GM20000 (cell line): ENCODE data around the gene LCAT.

Experiments
- DNase-seq: peaks from one replicate; pipeline ENCODE4 v3.0.0; 2012; ENCODE audit warnings: low spot score
- CTCF ChIP-seq: IDR thresholded peaks from 2 replicates; pipeline ENCODE4 v1.5.1; 2012; ENCODE audit warnings: mild to moderate bottlenecking, control low read depth; ENCODE audit errors: extremely low read depth, missing control alignments

Gene LCAT, protein sequence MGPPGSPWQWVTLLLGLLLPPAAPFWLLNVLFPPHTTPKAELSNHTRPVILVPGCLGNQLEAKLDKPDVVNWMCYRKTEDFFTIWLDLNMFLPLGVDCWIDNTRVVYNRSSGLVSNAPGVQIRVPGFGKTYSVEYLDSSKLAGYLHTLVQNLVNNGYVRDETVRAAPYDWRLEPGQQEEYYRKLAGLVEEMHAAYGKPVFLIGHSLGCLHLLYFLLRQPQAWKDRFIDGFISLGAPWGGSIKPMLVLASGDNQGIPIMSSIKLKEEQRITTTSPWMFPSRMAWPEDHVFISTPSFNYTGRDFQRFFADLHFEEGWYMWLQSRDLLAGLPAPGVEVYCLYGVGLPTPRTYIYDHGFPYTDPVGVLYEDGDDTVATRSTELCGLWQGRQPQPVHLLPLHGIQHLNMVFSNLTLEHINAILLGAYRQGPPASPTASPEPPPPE

DNA sequence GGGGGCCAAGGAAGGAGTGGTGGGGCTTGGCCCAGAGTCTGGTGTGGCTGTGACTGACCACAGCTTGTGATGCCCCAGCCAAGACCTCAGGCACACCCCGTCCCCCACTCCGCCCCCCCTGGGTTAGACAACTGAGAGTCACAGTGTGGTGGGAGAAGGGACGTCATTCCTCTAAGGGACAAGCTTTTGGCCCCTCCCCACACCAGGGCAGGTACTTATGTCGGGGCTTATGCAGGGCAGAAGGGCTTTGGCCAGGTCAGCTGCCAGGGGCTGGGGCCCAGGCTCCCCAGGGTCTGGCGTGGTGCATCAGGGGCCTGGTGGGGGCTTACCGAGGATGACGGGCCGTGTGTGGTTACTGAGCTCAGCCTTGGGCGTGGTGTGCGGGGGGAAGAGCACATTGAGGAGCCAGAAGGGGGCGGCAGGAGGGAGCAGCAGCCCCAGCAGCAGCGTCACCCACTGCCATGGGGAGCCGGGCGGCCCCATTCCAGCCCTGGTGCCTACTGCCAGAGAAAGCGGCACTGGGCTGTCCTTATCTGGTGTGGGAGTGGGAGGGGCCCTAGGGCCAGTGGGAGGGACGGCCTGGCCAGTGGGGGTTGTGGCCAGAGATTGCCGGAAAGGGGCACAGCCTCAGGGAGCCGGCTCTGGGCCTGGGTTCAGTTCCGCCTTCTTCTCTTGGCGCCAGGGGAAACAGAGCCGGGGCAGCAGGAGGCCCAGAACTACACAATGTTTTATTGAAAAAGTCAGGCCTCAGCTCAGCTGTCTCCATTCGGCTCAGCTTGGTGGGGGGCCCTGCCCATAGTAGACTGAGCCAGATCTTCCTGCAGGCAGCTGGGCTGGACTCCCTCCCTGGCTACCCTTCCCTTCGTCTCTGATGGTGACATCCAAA, at the start of gene LCAT:
Gene LCAT (minus strand): TSS at position 502 of the 886 bp plus-strand sequence. CDS start 19 bp downstream, at position 483.
- DNase-seq: no peak
- no peak for TF ChIP-seq CTCF

DNA sequence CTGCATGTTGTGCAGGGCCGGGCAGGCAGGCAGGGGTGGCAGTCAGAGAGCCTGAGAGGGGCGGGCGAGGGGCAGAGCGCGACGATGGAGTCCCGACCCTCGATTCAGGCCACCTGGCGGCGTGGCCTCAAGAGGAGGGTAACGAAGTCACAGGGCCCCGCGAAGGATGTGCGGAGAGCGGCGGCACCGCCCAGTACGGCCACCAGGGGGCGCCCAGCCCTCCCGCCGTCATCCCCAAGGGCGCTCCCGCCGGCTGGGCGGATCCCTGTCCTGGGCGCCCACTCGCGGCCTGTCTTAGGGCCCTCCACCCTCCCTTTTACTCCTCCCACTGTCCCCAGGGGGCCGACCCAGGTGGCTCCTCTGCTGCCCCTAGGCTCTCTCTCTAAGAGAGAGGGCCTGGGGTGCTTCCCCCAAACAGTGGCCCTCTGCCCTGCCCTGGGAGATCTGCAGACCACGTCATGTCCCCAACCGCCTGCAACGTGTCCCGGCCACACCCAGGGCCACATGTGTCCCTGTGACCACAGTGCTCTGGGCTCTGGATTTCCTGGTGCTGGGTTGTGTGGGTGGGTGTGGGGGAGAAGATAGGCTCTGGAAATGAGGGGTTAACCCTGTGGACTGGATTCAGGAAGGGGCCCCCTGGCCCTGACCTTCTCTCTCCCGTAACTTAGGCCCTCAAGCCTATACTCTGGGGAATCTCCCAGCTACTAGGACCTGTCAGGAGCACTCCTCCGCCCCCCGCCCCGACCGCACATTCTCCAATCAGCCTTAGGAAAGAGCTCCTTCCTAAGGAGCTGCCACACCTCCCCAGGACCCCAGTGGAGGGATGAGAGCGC, 49.5 kb upstream of the LCAT start:
- TF ChIP-seq CTCF: peak; percentile 93
- peak; percentile 91 for DNase-seq

DNA sequence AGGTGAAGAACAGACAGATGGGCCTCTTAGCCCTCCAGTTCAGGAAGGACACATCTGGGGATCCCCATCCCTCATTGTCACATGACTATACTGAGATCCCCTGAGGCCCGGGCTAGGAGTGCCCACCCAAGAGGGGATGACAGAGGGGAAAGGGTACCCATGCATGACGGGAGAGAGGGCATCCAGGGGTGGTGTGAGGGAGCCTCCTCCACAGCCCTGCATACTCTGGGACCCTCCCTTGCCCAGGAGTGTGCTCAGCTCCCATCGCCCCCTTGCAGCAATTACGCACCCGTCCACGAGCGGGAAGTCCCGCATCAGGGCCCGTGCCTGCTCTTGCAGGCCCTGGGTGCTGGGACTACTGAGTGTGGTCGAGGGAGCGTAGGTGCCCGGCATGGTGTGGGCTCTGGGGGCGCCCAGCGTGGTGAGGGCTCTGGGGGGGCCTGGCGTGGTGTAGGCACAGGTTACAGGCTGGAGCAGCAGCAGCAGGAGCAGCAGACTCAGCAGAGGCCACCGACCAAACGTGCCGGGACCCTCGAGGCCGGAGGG, 48.8 kb upstream of the LCAT start:
- no peak for DNase-seq
- no peak for TF ChIP-seq CTCF

DNA sequence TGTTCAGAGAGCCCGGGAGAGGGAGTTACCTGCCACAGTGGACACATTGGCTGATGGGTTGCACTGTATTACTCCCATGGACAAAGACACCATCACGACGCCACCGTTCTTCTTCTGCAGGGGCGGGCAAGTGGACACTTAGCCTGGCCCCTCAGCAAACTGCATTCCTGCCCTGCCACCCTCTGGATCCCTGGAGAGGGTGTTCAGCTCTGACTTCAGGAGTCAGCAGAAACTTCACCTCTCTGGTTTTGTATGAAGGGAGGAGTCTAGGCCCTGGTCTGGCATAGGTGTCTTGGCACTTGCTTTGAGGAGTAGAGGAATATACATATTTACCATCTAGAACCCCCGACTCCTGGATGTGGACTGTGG, 46.1 kb upstream of the LCAT start:
- no peak for DNase-seq
- no peak for TF ChIP-seq CTCF

- no peak for TF ChIP-seq CTCF
- peak; percentile 65 for DNase-seq
These were observed 45.5 kb upstream of the LCAT start for GRCh38 chr16:67989322-67990017.

GRCh38 chr16:67988675-67989074, 44.8 kb upstream of the LCAT start:
- no peak for DNase-seq
- no peak for TF ChIP-seq CTCF
